ENCODE measurements around the gene ACSS3. TPM values are rescaled to one million over a fixed set of nuclear protein-coding genes. Genes with fewer than 3 reads are reported as not detected.

Gene ACSS3
- total RNA-seq, 4 donors from 2014 or later: 78.1 to 106 (median 83.8) TPM

GRCh38 chr12:81221681-81222080 lies 143.8 kb downstream of the ACSS3 start:
- WGBS, 2 donors: 26 to 29% methylated on average over 1 of the region's 1 CpG
- Histone ChIP-seq H3K4me3 (no peak overlapping the region), H3K4me1 (peaks cover 0 to 12% (median 2%) of the 10 kb centered on the region in 4 donors), H3K27ac (no peak overlapping the region), H3K9me3 (no peaks in the 10 kb centered on the region), H3K36me3 (peaks cover 0 to 13% (median 0%) of the 10 kb centered on the region in 3 donors), H3K27me3 (no peaks in the 10 kb centered on the region)
- DNase-seq (ENCODE audit: low spot score in 2 of 2): no peak
- TF ChIP-seq CTCF (IDR thresholded peaks at IDR 0.05) (no peak), POLR2A (IDR thresholded peaks at IDR 0.05) (no peak), EP300 (IDR thresholded peaks at IDR 0.05) (no peak)

- TF ChIP-seq EP300 (IDR thresholded peaks at IDR 0.05) (no peak), POLR2A (IDR thresholded peaks at IDR 0.05) (no peak), CTCF (IDR thresholded peaks at IDR 0.05) (no peak)
- H3K4me3 ChIP-seq: no peak overlapping the region
- H3K9me3 ChIP-seq: no peaks in the 10 kb centered on the region
- no peak for DNase-seq (ENCODE audit: low spot score in 2 of 2)
- 36 to 42% methylated on average over 5 of the region's 5 CpGs for WGBS, 2 donors
- H3K27ac ChIP-seq: no peak overlapping the region
- peaks cover 0 to 12% (median 2%) of the 10 kb centered on the region in 4 donors for H3K4me1 ChIP-seq
- H3K27me3 ChIP-seq: no peaks in the 10 kb centered on the region
- peaks cover 0 to 10% (median 0%) of the 10 kb centered on the region in 3 donors for H3K36me3 ChIP-seq
Measured at GRCh38 chr12:81222846-81223592, 145.1 kb downstream of the ACSS3 start.

GRCh38 chr12:81224626-81225025 lies 146.7 kb downstream of the ACSS3 start:
- no peak for TF ChIP-seq POLR2A (IDR thresholded peaks at IDR 0.05)
- TF ChIP-seq CTCF (IDR thresholded peaks at IDR 0.05): no peak
- no peaks in the 10 kb centered on the region for H3K9me3 ChIP-seq
- 90 to 91% methylated on average over 6 of the region's 6 CpGs for WGBS, 2 donors
- no peaks in the 10 kb centered on the region for H3K27me3 ChIP-seq
- no peak overlapping the region for H3K4me3 ChIP-seq
- peaks cover 0 to 10% (median 0%) of the 10 kb centered on the region in 3 donors for H3K36me3 ChIP-seq
- peaks cover 0 to 12% (median 2%) of the 10 kb centered on the region in 4 donors for H3K4me1 ChIP-seq
- DNase-seq (ENCODE audit: low spot score in 2 of 2): no peak
- no peak overlapping the region for H3K27ac ChIP-seq

GRCh38 chr12:81229759-81230158 lies 151.9 kb downstream of the ACSS3 start:
- WGBS, 2 donors: 58% methylated on average over 5 of the region's 5 CpGs
- DNase-seq (ENCODE audit: low spot score in 2 of 2): no peak
- no peak overlapping the region for H3K27ac ChIP-seq
- no peak overlapping the region for H3K4me3 ChIP-seq
- TF ChIP-seq CTCF (IDR thresholded peaks at IDR 0.05) (no peak), POLR2A (IDR thresholded peaks at IDR 0.05) (no peak), EP300 (IDR thresholded peaks at IDR 0.05) (no peak)
- H3K27me3 ChIP-seq: no peaks in the 10 kb centered on the region
- no peaks in the 10 kb centered on the region for H3K9me3 ChIP-seq
- peaks cover 0 to 18% (median 0%) of the 10 kb centered on the region in 3 donors for H3K36me3 ChIP-seq
- H3K4me1 ChIP-seq: no peaks in the 10 kb centered on the region

GRCh38 chr12:81231574-81232368 lies 153.9 kb downstream of the ACSS3 start:
- peaks cover 0 to 14% (median 0%) of the 10 kb centered on the region in 3 donors for H3K36me3 ChIP-seq
- WGBS, 2 donors: 86 to 89% methylated on average over 3 of the region's 3 CpGs
- TF ChIP-seq CTCF (IDR thresholded peaks at IDR 0.05) (no peak), EP300 (IDR thresholded peaks at IDR 0.05) (no peak), POLR2A (IDR thresholded peaks at IDR 0.05) (no peak)
- no peaks in the 10 kb centered on the region for H3K9me3 ChIP-seq
- H3K27ac ChIP-seq: no peak overlapping the region
- H3K4me3 ChIP-seq: no peak overlapping the region
- no peaks in the 10 kb centered on the region for H3K4me1 ChIP-seq
- DNase-seq (ENCODE audit: low spot score in 2 of 2): no peak
- H3K27me3 ChIP-seq: no peaks in the 10 kb centered on the region
